HL-60/S4 treated with retinoic acid at 250 ng/mL for 4 days and 3 days (cell line): ENCODE results near the gene ZSWIM4.

Experiments
- in situ Hi-C: fragments of 300-500 bp; cut with MboI; formaldehyde crosslinking; loops from 2 replicates; pipeline ENCODE4 v1.7.0; 2022; ENCODE audit warnings: low sequenced_read_pairs

The ZSWIM4 gene

GRCh38 chr19:13806728-13807127 lies 11.5 kb downstream of the ZSWIM4 start:
- in situ Hi-C loops, result no loop called here

DNA sequence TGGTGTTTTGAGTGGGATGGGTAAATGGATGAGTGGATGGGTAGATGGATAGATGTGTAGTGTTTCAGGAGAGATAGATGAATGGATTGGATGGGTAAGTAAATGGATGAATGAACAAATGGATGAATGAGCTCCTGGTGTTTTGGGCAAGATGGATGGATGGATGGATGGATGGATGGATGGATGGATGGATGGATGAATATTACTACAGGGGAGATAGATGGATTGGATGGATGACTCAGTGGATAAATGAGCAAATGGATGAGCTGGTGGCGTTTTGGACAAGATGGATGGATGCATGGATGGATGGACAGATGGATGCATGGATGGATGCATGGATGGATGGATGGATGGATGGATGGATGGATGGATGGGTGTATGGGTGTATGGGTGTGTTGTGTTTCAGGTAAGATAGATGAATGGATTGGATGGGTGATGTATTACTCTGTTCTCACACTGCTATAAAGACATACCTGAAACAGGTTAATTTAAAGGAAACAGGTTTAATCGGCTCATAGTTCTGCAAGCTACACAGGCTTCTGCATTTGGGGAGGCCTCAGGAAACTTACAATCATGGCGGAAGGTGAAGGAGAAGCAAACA lies 12.3 kb downstream of the ZSWIM4 start:
- in situ Hi-C loops, result no loop called here

DNA sequence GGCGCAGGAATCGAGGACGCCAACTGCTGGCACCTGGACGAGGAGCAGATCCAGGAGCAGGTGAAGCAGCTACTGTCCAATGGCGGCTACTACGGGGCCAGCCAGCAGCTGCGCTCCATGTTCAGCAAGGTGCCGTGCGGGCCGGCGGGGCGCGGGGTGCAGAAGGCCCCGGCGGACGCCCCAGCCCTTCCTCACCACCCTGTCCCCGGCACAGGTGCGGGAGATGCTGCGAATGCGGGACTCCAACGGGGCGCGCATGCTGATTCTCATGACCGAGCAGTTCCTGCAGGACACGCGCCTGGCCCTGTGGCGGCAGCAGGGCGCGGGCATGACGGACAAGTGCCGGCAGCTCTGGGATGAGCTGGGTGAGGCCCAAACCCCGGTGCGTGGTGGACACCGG lies 13.6 kb downstream of the ZSWIM4 start:
- in situ Hi-C loops, result no loop called here

GRCh38 chr19:13812544-13812943 lies 17.3 kb downstream of the ZSWIM4 start:
- in situ Hi-C loops, result no loop called here

DNA sequence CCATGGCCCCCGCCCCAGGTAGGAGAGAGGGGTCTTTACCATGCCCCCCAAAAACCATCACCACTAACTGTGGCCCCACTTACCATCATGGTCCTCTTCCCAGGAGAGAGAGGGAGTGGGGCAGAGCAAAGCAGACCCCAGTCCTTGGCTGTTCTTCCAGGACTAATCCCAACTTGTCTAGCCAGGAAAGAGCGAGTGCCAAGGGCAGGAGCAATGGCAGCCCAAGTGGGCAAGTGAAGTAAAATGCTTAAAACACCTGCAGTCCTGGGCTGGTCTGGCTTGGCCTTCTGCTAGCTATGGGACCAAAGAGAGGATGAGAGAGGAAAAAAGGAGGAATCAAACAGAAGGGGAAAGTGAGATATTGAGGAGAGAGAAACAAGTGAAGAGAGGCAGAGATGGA lies 17.9 kb downstream of the ZSWIM4 start:
- in situ Hi-C loops, result no loop called here

- in situ Hi-C loops, result no loop called here
These were observed 19.3 kb downstream of the ZSWIM4 start for GRCh38 chr19:13814550-13814949.

GRCh38 chr19:13817018-13817614 lies 21.9 kb downstream of the ZSWIM4 start:
- in situ Hi-C loops, result no loop called here

- in situ Hi-C loops, result no loop called here
These were observed 22.6 kb downstream of the ZSWIM4 start for GRCh38 chr19:13817615-13818371.

DNA sequence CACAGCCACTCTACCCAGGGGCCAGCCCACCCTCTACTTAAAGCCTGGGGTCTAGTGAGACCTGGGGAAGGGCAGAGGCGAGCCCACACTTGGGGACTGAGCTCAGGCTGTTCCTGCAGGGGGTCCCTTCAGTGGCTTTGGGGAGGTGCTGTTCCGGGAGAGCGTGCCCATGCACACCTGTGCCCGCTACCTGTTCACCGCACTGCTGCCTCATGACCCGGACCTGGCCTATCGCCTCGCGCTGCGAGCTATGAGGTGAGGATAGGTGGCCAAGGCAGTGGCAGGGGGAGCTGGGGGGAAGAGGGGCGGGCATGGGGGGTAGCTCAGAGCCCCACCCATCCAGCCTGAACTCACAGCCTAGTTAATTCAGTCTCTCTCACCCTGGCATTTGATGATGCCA lies 24.0 kb downstream of the ZSWIM4 start:
- in situ Hi-C loops, result no loop called here

DNA sequence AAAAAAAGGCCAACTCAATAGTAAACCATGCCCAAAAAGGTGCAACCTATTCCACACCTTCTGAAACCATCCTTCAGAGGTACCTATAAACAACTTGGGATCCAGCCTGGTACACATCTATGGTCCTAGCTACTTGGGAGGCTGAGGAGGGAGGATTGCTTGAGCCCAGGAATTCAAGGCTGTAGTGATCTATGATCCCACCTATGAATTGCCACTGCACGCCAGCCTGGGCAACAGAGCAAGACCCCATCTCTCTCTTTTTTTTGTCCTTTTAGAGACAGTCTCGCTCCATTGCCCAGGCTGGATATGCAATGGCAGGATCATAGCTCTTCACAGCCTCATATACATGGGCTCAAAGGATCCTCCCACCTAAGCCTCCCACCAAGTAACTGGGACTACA lies 26.0 kb downstream of the ZSWIM4 start:
- in situ Hi-C loops, result no loop called here

DNA sequence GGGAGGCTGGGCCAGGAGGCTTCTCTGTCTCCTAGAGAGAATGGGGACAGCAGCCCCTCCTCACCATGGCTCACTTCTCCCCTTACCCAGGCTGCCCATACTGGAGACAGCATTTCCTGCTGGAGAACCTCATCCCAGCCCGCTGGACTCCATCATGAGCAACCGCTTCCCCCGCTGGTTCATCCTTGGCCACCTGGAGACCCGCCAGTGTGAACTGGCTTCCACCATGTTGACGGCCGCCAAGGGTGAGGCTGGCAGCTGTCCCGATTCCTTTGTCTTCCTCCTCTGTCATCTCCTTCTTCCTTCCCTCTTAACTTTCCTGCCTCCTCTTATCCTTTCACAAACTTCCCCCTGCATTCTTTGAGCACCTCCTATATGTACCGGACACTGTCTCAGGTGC lies 28.0 kb downstream of the ZSWIM4 start:
- in situ Hi-C loops, result no loop called here

GRCh38 chr19:13823901-13824300 lies 28.7 kb downstream of the ZSWIM4 start:
- in situ Hi-C loops, result no loop called here

GRCh38 chr19:13824703-13825102 lies 29.5 kb downstream of the ZSWIM4 start:
- in situ Hi-C loops, result no loop called here

GRCh38 chr19:13825489-13826441 lies 30.5 kb downstream of the ZSWIM4 start:
- in situ Hi-C loops, result no loop called here

- in situ Hi-C loops, result no loop called here
These were observed 31.5 kb downstream of the ZSWIM4 start for GRCh38 chr19:13826652-13827235.

DNA sequence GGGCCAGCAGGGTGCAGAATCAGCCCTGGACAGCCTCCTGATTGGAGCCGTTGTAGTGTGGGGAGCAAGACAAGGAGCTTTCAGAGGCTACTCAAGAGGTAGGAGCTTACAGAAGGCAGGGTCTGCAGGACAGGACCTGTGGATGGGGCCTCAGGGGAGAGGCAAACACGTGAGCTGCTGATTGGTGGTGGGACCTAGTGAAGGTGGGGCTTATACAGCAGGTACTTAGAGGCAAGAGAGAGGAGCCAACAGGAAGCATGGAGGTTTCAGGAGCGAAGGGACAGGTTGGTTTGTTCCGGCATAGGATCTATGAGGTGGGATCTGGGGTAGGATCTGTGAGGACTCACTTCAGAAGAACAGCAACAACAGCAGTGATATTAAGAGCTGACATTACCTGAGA lies 32.4 kb downstream of the ZSWIM4 start:
- in situ Hi-C loops, result no loop called here

DNA sequence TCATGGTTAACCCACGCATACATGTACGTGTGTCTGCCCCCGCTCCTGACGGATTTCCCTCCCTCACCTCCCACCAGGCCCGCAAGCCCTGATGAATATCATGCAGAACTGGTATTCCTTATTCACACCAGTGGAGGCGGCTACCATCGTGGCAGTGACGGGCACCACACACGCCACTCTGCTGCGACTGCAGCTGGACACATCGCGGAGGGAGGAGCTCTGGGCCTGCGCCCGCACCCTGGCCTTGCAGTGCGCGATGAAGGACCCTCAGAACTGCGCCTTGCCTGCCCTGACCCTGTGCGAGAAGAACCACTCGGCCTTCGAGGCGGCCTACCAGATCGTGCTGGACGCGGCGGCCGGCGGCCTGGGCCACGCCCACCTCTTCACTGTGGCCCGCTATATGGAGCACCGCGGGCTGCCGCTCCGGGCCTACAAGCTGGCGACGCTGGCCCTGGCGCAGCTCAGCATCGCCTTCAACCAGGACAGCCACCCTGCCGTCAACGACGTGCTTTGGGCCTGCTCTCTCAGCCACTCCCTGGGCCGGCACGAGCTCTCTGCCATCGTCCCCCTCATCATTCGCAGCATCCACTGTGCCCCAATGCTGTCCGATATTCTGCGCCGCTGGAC lies 35.0 kb downstream of the ZSWIM4 start:
- in situ Hi-C loops, result no loop called here

GRCh38 chr19:13830741-13831536 lies 35.7 kb downstream of the ZSWIM4 start:
- in situ Hi-C loops, result no loop called here
